GM18520 (cell line): ENCODE results near the gene LSP1.

ENCODE experiments used
- ATAC-seq: cut with Tn5 transposase; IDR thresholded peaks from one replicate; pipeline ENCODE4 v1.9.1; 2021; ENCODE audit not compliant: unreplicated experiment

The LSP1 gene

GRCh38 chr11:1913271-1914060 is 60.6 kb downstream of the LSP1 start:
- no peak for ATAC-seq

GRCh38 chr11:1915795-1916131 is 62.9 kb downstream of the LSP1 start:
- ATAC-seq: no peak

GRCh38 chr11:1916132-1916985 is 63.5 kb downstream of the LSP1 start:
- no peak for ATAC-seq

DNA sequence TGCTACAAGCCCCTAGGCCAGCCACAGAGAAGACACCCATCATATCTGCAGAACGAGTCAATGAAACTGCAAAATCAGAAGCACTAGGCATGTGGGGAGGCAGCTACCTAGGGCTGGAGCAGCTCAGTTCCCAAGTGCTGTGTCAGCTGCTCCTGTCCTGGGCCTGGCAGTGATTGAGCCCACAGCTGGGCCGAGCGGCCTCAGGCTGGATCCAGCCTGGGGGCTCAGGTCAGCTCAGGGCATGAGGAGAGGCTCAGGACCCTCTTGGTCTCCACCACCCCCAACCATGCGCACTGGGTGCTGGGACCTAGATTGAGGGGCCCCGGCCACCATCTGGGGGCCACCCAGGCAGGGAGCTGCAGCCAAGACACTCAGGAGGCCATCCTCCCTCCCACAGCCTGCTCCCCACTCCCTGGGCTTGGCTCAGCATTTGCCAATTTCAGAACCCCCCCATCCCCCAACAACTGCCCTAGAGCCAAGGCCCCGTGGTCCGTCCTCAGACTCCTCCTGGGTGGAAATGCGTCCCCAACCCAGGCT is 64.2 kb downstream of the LSP1 start:
- ATAC-seq: no peak

- ATAC-seq: no peak
Measured at GRCh38 chr11:1917523-1918435, 64.9 kb downstream of the LSP1 start.

GRCh38 chr11:1918436-1919315 is 65.8 kb downstream of the LSP1 start:
- no peak for ATAC-seq

GRCh38 chr11:1919391-1920127 is 66.7 kb downstream of the LSP1 start, which contains the start of gene TNNT3:
Gene TNNT3, plus strand, starts transcription at chr11:1919703. Its CDS starts 3,172 bp downstream, at chr11:1922875.
- ATAC-seq: no peak

DNA sequence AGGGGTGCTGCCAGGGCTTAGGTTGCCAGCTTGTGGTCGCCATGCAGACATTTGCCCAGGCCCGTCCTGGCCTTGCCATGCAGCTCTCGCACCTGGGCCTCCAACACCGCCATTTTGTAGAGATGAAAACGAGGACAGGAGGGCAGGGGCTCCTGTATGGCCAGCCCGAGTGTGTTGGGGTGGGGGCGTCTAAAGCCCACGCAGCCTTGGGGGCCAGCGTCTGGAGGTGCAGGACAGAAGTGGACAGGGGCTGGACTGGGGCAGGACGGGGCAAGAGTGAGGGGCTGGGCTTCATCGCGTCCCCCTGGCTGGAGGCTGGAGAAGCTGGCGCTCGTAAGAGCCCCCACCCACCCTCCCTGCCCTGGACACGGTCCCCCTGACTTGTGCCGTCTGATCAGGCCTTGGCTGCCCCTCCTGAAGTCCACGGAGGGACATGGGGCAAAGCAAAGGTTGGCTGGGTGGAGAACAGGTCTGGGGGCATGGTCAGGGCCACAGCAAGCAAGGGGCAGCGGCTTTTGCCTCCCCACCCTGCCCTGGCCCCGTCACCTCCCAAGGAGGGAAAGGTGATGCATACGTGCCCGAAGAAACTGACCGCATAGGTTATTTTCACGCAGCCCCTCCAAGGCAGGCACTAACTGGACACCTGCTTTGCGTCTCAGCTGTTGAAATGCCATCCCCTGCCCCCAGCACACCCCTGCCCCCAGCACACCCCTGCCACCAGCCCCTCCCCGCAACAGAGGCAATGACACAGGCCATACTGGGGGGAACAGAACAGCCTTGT is 67.4 kb downstream of the LSP1 start:
- ATAC-seq: no peak

- no peak for ATAC-seq
Measured at GRCh38 chr11:1920909-1921573, 68.2 kb downstream of the LSP1 start.

GRCh38 chr11:1921574-1922141 is 68.8 kb downstream of the LSP1 start:
- no peak for ATAC-seq

DNA sequence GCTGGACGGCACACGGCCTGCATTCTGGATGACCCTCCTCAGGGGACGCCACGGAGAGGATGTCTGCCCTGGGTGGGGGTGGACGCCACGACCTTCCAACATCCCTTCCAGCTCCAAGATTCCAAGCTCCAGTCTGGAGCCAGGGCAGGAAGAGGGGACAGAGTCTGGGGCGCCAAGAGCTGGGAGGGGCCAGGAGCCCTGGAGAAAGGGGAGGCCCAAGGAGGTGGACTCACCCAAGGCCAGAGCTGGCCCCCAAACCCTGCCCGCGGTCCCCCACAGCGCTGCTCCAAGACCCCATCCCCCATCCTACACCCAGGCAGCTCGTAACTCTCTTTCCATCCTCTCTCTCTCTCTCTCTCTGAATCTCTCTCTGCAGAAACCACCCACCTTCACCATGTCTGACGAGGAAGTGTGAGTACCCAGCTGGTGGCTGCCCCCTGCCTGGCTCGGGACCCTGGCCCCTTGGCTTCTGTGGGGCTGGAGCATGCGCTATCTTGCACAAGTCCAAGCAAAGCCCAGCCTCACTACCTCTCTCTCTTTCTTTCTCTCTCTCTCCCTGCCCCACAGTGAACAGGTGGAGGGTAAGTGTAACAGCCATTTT is 69.7 kb downstream of the LSP1 start:
- ATAC-seq: no peak

GRCh38 chr11:1923201-1923956 is 70.5 kb downstream of the LSP1 start:
- no peak for ATAC-seq

DNA sequence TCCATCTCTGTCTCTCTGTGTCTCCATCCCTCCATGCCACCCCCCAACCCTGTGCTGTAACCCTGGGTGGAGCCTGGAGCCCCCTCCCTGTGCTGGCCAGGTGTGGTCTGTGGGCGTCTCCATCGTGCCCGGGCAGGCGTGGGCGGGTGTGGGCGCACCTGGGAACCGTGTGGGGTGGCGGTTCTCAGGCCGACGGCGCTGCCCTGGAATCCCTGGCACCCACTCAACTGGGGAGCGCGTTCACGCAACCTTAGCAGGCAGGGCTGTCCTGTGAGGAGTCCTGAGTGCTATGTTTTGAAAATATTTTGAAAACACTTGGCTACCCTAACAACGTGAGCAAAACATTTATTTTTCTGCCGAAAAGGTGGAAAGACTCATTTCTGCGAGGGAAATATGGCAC is 71.3 kb downstream of the LSP1 start:
- no peak for ATAC-seq

DNA sequence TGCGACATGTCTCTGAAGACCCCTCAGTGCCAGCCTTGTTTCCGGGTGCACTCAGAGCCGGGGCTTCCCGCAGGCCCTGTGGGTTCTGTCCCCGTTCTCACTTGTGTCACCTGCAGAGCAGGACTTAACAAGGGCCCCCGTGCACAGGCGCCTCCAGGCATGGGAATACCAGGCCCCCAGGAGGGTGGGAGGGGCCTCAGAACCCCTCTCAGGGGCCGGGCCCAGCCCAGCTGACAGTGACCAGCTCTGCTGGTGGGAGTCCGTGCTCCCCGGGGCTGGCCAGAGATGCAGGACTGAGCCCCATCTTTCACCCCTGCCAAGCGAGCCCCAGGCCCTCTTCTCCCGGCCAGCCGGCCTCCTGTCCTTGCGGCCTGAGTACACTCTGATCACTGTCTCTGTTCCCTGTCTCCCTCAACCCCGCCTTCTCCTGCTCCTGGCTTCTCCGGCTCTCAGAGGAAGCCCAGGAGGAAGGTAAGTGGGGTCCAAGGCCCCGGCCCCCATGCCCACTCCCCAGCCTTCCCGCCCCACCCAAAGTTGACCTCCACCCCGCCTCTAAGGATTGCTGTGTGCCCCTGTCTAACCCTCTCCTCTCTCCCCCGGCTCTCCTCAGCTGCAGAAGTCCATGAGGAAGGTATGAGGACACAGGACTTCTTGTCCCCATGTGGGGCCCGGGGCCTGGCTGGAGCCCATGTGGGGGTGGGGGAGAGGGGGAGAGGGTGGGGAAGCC is 71.9 kb downstream of the LSP1 start:
- no peak for ATAC-seq

- ATAC-seq: no peak
Measured at GRCh38 chr11:1925373-1926155, 72.7 kb downstream of the LSP1 start.
